Activated CD4-positive, alpha-beta T cell treated with anti-CD3 and anti-CD28 coated beads, Interleukin-2, Interleukin-6, amounts not matched to agents 100 ng/mL and 50 ng/mL, durations not matched to agents 16 hours and 8 hours (primary cell): ENCODE results near the gene FUT2.
A peak's percentile ranks its signal among the peaks of the same experiment; 100 is the strongest.
"Not testable (repeated sequence)": the region's sequence is repeated elsewhere in the genome, so short reads cannot be mapped to it uniquely, and the experiment has no call there.

Experiments
- DNase-seq: peaks from one replicate; pipeline ENCODE4 v3.0.0-alpha.2; 2020

FUT2 gene

DNA sequence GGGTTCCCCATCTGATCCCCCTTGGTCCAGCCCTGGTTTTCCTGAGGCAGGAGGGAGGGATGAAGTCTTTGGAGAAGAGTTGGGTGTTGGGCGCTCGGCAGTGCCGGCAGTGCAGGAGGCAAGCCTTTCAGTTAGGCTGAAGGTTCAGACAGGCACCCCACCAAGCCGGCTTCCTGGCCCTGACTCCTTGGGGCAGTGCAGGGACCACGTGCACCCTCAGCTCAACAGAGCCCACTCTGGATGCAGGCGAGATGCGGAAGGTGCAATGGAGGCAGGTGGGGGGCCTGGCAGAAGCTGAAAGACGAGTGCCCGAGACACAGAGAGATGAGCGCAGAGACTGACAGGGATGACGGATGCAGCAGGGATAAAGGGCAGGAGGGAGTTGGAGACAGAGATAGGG lies 12.7 kb downstream of the FUT2 start:
- no peak for DNase-seq

DNA sequence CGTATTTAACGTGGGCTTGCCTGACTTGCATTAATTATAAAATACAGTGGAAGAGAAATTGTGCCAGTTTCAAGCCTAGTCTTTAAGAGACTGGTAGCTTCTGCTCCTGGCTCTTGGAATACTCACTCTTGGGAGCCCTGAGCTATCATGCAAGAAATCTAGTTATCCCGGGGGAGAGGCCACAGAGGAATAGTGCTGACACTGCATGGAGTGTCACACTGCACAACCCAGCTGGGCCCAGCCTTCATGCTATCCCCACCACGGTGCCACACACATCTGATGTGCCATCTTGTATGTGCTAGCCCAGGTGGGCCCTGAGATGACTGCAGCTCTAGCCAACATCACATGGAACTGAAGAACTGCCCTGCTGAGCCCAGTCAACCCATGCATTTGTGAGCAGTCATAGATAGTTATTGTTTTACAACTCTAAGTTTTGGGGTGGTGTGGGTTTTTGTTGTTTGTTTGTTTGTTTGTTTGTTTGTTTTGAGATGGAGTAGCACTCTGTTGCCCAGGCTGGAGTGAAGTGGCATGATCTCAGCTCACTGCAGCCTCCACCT lies 15.4 kb downstream of the FUT2 start:
- no peak for DNase-seq

DNA sequence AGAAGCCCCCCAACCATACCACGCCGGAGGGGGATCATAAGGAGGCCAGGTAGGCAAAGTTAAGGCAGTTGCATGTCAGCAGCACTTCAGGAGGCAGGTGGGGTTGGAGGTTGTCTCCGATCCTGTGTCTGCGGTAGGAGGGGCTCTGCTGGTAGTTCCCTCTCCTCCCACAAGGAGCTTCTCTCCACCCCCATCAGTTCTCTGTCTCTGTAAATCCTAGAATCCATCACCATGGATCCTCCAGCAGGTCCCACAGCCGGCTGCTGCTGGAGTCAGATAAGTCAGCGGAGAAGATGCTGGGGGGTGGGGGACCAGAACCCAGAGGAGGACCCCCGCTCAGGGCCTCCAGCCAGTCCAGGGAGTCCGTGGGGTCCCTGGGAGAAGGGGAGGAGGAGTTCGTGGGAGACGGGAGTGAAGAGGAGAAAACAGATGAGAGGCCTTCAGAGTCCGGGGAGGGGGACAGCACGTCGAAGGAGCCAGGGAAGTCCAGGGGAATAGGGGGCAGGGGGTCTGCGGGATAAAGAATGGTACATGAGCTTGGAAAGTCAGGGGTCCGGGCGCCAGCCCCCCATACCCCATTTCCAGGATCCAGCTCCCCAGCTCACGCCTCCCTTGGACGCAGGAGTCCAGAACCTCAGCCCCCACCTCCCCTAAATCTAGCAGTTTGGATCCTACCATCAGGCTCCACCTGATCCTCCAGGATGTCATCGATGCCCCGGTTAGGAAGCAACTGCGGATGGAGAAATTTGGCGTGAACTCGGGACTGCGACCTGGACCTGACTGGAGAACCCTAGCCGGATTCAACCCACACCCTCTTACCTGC lies 17.5 kb downstream of the FUT2 start:
- DNase-seq, result no peak

DNA sequence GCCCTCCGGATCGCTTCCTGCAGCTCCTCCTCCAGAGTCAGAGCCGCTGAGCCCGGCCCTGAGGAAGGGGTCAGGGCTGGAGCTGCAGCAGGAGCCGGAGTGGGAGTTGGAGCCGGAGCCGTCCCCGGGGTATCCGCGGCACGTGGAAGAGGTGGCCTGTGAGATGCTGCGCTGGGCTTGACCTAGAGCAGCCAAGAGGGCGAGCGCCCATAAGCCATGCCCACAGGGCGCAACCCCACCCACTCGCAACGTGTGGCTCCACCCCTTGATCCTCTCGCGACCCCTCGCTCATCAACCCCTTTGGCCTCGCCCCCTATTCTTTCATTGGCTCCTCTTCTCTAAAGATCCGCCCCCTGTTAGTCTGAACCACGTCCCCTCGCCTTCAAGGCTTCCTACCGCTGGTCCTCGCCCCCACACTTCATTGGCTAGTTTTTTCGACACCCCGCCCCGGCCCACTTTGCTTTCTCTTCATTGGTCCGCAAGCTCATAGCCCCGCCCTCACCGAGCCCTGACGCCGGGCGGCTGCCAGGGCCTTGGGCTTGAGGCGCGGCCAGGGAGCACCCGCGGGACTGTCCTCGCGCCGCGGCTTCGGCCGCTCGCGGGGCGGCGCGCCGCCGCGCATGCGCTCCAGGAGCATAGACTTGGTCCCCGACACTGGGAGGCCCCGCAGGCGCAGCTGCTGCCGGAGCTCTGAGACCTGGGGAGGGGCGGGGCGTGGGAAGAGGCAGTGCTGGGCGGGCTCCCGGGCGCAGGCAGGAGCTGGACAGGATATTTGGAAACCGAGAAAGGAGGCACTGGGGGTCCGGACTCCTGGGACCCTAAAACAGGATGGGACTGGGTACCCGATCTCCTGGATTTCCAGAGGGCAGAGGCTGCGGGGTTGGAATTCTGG lies 18.3 kb downstream of the FUT2 start:
- peak; percentile 98 for DNase-seq

DNA sequence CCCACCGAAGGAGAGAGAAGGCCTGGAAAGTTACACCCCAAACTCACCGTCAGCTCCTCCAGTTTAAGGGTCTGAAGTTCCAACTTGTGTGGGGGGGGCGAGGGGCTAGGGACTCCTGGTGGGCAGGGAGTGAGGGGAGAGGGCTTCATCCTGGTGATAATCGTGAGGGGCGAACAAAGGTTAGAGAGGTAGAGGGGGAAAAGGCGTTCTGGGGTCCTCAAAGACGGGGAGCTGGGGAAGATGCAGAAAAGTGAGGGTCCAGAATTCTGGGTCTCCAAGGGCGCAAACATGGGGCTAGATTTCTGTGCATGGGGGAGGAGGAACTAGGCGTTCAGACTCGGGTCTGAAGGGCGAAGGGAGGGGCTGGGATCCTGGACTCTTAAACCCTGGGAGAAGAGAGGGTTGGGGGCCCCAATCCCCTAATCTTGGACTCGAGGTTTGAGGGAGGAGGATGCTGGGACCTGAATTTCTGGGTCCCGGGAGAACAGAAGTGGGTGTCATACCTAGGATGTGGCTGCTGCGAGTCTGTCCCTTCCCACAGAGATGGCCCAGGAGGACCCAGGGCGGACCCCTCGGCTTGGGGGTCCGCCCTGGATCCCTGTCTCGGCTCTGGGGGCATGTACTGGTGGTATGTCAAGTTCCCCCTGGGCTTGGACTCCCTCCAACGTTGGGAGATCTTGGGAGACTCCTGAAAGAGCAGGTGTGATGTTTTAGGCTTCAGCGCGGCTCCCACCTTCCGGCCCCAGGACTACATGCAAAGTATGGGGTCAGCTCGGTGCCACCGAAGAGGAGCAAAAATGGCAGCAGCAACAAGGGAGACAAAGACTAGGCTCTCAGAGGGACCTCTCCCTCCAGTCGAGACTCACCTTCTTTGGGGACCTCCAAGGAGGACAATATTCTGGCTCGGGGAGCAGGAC lies 19.2 kb downstream of the FUT2 start:
- DNase-seq, result no peak

DNA sequence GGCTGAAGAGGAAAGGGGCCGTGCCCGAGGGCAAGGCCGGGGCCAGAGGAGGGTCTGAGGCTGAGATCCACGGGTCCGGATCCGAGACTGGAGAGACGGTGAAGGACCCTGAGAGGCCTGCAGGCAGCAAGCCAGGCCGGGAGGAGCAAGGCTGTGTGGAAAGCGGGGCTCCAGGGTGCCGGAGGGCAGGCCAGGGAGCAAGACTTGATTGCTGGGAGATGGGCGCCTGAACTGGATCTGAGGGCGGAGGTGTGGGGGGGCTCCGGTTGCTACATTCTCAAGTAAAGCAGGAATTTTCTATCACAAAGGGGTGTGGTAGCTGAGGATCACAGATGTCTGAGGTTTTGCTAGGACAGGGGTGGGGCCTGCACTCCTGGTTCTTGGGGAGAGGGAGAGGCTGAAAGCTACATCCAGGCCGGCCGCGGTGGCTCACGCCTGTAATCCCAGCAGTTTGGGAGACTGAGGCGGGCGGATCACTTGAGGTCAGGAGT lies 20.0 kb downstream of the FUT2 start:
- DNase-seq, result no peak

DNA sequence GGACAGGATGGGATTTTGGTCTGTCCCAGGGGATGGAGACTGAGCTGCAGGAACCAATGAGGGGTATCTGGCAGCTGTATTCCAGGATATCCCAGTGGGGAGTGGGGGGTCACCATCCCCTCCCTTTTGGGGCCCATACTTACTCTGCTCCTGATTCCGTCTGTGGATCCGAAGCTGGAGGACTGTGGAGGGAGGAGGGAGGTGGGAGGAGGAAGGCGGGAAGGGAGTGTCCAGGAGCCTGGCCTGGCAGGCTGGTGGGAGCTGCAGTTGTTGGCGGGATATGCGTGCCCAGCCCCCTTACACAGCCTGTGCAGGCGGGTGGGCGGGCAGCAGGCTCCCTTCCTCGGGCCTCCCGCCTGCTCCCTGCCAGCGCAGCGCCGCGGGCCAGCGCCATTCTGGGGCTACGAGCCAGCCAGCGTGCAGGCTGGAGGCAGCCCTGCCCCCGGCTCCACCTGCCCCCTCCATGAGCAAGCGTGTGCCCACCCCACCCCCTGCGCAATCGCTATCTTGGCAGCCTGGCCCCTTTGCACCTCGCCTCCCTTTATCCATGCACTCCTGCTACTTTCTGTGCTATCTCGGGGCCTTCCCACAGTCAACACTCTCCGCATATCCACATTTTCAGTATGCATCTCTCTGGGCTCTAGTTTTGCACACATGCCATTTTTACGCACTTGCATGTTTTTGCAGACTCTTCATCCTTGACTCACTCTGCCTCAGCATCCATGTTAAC lies 21.0 kb downstream of the FUT2 start:
- no peak for DNase-seq

DNA sequence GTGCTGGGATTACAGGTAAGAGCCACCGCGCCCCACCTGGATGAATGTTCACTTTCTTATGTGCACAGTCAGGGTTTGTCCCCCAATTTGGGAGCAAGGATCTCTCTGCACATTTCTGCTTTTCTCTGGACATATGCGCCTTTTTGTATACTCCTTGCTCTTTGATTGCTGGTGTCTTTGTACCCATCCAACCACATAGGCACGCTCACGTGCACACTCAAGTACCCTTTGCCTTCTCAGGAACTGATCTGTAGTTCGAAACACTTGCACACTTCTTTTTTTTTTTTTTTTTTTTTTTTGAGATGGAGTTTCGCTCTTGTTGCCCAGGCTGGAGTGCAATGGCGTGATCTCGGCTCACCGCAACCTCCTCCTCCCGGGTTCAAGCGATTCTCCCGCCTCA lies 22.3 kb downstream of the FUT2 start:
- not testable (repeated sequence) for DNase-seq

DNA sequence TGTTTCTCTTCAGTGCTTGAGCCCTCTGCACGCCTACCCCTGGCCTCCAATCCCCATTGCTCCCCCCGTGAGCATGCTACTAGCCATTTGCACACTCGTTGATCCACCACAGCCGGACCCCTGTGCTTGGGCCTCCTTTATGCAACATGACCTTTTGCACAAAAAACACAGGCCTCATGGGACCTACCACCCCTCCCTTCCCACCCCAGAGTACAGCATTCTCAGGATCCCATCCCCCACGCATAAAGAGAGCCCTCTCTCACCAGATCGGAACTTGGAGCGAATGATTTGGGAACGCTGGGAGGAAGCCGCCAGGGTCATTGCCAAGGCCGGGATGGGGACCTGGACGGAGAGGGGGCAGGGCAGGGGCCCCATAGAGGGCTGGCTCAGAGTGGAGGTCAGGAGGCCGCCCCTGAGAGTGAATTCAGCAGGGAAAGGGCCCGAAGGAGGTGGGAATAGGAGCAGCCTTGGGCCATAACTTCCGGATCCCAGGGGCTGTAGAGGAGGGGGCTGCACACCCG lies 23.0 kb downstream of the FUT2 start:
- DNase-seq, result no peak

DNA sequence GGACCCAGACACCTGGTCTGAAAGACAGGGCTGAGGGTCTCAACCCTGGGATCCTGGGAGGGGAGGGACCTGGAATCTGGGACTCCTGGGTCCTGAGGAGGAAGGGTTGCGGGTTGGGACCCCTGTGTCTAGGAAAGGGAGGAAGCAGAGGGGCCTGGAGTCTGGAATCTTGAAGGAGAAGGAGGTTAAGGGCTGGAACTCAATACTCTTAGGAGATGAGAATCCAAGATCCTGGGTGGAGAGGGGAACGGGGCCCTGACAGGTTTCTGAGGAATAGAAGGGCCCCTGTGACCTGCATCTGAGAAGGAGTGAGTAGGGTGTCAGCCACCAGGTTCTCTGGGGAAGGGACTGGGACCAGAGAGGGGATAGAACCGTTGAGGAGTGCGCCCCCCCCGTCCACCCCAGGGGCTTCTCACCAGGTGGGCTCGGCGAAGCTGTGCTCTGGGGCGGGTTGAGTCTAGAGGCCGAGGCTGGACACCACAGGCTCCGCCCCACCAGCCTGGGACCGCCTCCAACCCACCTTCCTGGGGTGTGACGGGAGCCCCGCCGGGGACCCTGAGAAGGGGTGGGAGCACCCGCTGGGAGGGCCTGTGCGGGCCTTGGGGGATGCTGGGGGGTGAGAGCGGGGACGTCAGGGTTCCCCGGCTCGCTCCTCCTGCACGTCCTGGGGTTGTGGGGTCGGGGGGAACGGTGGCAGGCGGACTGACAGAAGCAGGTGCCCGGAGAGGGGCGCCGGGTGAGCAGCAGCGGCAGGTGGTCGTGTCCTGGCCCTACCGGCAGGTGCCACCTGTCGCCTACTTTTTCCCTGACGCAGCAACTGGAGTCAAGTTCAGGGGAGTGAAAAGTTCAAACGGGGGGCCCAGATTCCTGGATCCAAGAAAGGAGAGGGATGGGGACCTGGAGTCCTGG lies 23.7 kb downstream of the FUT2 start, which contains the start of gene MAMSTR:
TSS of gene MAMSTR (minus strand) at position 463 of the 909 bp plus-strand sequence. CDS start 694 bp downstream, outside the sequence.
- no peak for DNase-seq

DNA sequence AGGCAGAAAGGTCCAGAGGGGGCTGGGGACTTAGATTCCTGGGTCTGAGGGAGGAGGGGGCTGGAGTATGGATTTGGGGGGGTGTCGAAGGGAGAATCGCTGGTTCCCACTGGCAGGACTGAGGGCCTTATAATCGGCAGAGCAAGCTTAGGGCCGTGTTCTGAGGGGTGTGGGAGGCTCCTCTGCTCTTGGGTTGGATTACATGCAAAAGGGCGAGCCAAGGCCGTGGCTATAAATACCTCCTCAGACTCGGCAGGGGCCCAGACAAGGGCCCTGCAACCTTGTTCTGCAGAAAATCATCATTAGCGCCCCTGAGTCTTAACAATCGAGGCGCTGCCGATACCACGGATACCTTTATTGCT lies 24.5 kb downstream of the FUT2 start:
- DNase-seq, result no peak

DNA sequence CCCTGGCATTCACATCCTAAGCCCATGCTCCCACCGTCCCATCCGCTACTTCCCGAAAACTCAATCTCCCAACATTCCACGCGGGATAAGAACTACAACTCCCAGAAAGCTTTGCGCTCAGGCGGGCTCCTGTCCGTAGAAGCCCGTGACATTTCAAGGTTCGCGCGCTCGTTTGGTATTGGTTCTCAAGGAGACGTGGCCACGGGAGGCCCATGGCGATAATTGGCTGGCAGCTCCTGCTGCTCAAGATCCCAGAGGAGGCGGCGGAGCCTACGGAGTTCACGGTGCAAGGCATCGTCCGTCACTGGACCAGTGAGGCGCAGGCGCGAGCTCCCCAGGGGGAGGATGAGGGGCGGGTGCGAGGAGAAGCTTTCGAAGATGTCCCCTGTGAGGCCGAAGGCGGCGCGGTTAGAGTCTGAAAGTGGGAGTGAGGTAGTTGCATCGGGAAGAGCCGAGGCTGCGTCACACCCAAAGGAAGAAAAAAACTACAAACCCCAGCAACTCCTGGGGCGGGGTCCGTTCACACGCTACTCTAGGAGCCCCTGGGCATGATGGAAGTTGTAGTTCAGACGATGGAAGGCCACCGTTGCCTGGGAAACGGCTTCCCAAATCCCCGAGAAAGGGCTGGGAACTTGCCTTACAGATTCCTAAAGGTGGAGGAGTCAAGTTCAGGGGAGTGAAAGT lies 25.0 kb downstream of the FUT2 start:
- DNase-seq, result peak; percentile 97

DNA sequence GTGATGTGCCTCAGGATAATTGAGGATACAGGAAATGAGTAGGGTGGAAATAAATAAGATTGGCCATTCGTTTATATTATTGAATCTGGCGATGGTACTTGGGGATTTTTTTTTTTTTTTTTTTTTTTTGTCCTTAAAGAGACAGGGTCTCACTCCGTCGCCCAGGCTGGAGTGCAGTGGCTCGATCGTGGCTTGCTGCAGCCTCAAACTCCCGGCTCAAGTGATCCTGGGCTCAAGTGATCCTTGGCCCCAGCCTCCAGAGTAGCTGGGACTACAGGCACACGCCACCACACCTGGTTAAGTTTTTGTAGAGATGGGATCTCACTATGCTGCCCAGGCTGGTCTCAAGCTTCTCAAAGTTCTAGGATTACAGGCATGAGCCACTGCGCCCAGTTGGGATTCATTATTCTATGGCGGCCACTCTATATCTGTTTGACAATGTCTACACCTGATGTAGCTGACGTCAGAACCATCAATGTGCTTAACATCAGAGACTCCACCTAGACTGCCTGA lies 26.5 kb downstream of the FUT2 start:
- no peak for DNase-seq

DNA sequence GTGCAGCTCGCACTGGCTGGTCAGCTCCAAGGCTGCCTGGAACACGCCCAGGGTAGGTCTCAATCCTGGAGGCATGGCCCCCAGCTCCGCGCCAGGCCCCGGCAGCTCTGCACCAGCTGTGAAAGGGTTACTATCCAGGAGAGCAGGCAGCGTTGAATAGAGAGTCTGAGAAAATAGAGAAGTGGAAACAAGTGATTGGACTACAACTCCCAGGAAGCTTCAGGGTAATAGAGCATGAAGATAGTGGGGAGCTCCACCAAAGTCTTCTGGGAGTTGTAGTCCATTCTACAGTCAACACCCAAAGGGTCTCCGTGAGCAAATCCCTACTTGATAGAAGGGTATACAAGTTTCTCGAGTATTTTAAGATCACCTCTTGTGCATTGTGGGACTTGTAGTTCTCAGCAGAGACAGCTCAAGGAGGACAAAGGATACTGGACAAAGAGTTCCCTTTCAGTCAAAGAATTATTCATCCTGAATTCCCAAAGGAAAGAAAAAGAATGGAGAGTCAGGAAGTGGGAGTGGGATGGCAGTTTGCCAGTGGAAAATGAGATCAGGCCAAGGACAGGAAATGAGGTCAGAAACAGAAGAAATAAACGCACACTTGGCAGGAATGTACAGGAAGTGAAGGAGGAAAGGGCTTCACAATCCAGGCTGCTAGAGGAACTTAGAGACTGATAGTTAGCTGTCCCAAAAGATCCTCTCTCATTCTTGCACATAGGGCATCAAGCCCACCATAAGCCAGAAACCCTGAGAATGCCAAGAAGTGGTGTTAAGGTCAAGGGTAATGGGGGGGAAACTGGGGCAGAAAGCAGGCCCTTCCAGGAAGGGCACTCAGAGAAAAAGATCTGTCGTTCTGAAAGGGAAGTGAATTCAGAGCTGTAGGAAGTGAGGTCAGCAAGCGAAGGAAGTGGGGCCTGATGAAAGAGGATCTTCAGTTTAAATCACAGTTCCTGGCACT lies 29.3 kb downstream of the FUT2 start:
- DNase-seq, result peak; percentile 65

DNA sequence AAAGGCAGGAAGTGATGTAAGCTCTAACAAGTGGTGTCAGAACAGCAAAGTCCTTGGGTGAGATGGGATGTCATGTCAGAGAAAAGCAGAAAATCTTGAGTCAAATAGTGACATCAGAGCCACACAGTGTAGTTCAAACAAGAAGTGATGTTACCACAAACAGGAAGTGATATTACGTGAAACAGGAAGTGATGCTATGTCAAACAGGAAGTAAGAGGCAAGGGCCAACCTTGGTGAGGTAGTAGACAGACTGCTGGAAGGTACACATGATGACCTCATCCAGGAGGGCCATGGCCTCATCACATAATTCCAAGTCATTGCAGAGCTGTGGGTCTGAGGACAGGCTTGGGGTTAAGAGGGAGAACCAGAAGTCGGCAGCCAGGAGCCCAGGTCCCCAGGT lies 30.8 kb downstream of the FUT2 start:
- peak; percentile 61 for DNase-seq

DNA sequence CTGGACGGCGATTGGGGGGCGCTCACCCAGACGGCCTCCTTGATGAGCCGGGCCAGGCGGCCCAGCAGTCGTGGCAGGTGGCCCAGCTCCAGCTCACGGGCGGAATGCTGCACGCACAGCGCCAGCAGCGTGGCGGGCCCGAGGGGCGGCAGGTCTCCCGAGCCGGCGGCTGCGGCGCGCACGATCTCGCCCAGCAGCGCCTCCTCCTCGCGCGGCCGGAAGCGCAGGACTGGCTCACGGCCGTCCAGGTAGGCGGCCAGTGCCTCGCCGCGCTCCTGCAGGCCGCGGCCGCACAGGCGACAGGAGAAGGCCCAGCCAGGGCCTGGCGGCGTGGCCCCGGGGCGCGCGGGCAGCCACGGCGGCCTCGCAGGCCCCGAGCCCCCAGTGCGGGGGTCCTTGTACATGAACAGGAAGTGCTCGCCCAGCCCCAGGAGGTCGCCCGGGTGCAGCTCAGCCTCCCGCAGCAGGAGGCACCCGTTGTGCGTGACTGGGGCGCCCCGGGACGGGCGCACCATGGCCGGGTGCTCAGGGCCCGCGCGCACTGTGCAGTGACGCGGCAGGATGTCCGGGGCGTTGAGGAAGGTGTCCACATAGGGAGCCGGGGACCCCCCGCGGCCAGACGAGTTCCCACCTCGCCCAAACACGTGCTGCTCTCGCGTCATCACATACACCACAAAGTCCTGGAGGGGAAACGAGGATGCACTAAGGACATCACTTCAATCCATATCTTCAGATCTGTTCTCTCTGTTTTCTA lies 33.3 kb downstream of the FUT2 start:
- no peak for DNase-seq

DNA sequence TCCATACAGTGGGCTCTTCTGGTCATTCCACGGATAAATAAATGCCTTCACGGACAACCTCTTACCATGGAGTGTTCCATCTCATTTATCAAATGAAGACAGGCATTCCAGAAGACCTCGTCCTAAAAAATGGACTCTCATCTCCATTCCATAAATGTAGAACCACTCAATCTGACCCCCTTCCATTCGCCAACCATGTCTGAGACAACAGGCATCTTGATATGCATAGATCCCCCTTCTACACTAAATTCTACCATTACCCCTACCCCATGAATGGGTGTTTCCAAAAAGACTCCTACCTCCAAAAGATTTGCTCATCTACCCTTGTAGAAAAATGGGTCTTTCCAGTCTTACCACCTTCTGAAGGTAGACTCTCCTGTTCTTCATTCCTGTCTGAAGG lies 35.7 kb downstream of the FUT2 start:
- no peak for DNase-seq
